ENCODE results near the gene VPS26B.

- TF ChIP-seq POLR2AphosphoS5 (IDR thresholded peaks at IDR 0.05) = no peak
- TF ChIP-seq CTCF (IDR thresholded peaks at IDR 0.05) = no peak
These were observed 64.7 kb downstream of the VPS26B start for GRCh38 chr11:134289167-134289566.

Measured in sigmoid colon (tissue), 4 donors.